Endothelial cell of umbilical vein (primary cell): Measurements from ENCODE around the gene TMEM11.

ENCODE experiments used
- EZH2 ChIP-seq: IDR thresholded peaks from 2 replicates; pipeline ENCODE4 v1.6.1; 2012; ENCODE audit warnings: borderline replicate concordance, low read depth, mild to moderate bottlenecking, moderate library complexity, low read length, inconsistent platforms; ENCODE audit not compliant: severe bottlenecking
- FOS ChIP-seq: IDR thresholded peaks from 2 replicates; pipeline ENCODE4 v1.6.1; 2011; ENCODE audit warnings: mild to moderate bottlenecking, low read length, moderate library complexity, borderline replicate concordance; ENCODE audit not compliant: insufficient read depth
- JUN ChIP-seq: IDR thresholded peaks from 2 replicates; pipeline ENCODE4 v1.6.1; 2011; ENCODE audit warnings: borderline replicate concordance, low read depth; ENCODE audit not compliant: insufficient read length, insufficient read depth
- MYC ChIP-seq: IDR thresholded peaks from one replicate; pipeline ENCODE4 v1.6.1; 2011; ENCODE audit warnings: mild to moderate bottlenecking, low read depth, low read length
- POLR2A ChIP-seq: IDR thresholded peaks from 2 replicates; pipeline ENCODE4 v1.6.1; 2012; ENCODE audit warnings: low read depth, mild to moderate bottlenecking, control low read depth, low read length
- POLR2AphosphoS5 ChIP-seq: IDR thresholded peaks from 2 replicates; pipeline ENCODE4 v1.6.1; 2012; ENCODE audit warnings: low read depth, mild to moderate bottlenecking, control low read depth, low read length, moderate library complexity; ENCODE audit not compliant: insufficient read depth
- TF ChIP-seq, protein P1 (sequence below), 2 donors: IDR thresholded peaks; 1 replicate in 1 of 2; 2 replicates in 1 of 2; pipeline ENCODE4 v1.5.1; 2011; ENCODE audit warnings: low read length in 2 of 2, mild to moderate bottlenecking in 2 of 2, moderate library complexity in 2 of 2, control low read depth in 1 of 2, inconsistent platforms in 1 of 2, low read depth in 1 of 2; ENCODE audit not compliant: insufficient read depth in 1 of 2; ENCODE audit errors: extremely low read depth in 1 of 2
- TF ChIP-seq, protein P2 (sequence below): IDR thresholded peaks from 2 replicates; pipeline ENCODE4 v1.6.1; 2011; ENCODE audit not compliant: insufficient read depth, insufficient read length

- TF ChIP-seq, protein P1, sequence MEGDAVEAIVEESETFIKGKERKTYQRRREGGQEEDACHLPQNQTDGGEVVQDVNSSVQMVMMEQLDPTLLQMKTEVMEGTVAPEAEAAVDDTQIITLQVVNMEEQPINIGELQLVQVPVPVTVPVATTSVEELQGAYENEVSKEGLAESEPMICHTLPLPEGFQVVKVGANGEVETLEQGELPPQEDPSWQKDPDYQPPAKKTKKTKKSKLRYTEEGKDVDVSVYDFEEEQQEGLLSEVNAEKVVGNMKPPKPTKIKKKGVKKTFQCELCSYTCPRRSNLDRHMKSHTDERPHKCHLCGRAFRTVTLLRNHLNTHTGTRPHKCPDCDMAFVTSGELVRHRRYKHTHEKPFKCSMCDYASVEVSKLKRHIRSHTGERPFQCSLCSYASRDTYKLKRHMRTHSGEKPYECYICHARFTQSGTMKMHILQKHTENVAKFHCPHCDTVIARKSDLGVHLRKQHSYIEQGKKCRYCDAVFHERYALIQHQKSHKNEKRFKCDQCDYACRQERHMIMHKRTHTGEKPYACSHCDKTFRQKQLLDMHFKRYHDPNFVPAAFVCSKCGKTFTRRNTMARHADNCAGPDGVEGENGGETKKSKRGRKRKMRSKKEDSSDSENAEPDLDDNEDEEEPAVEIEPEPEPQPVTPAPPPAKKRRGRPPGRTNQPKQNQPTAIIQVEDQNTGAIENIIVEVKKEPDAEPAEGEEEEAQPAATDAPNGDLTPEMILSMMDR (IDR thresholded peaks at IDR 0.05; ENCODE audit: extremely low read depth in 1 of 2, insufficient read depth in 1 of 2, low read depth in 1 of 2, low read length in 2 of 2): no peak
- TF ChIP-seq EZH2: no peak
- TF ChIP-seq POLR2AphosphoS5: no peak
- no peak for TF ChIP-seq POLR2A
- no peak for TF ChIP-seq MYC
- TF ChIP-seq FOS: no peak
- TF ChIP-seq JUN: no peak
- TF ChIP-seq, protein P2, sequence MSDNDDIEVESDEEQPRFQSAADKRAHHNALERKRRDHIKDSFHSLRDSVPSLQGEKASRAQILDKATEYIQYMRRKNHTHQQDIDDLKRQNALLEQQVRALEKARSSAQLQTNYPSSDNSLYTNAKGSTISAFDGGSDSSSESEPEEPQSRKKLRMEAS: no peak
Measured at GRCh38 chr17:21194226-21194625, 19.7 kb downstream of the TMEM11 start.
